ENCODE results near the gene DYTN.

Gene DYTN

GRCh38 chr2:206611191-206611590 lies 107.0 kb downstream of the DYTN start:
- DNase-seq, result no peak

- no peak for DNase-seq
These were observed 107.7 kb downstream of the DYTN start for GRCh38 chr2:206610451-206610850.

DNA sequence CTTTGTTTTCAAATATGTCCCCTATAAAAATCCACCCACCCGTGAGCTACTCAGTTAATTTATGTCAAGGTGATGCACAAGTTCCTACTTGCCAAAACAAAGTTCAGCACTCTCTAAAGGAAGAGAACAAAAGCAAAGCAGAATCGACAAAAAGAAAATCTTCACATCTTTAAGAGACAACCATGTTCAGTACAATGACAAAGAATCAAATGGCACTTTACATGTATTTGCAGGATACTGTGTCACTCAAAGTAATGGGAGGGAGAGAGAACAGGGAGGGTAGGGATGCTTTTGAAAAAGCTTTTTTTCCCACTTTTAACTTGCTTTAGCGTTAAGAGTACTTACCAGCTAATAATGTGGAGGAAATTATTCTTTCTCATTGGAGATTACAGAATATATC lies 115.0 kb downstream of the DYTN start:
- no peak for DNase-seq

Measured in suppressor macrophage treated with lipopolysaccharide for 1 hour (primary cell).